Measurements from ENCODE around the gene MAP1LC3A. TPM values are rescaled to one million over a fixed set of nuclear protein-coding genes. Genes with fewer than 3 reads are reported as not detected.

Gene MAP1LC3A
- total RNA-seq, 2 experiments from 2014 or later = 0.92 to 1.0 TPM

DNA sequence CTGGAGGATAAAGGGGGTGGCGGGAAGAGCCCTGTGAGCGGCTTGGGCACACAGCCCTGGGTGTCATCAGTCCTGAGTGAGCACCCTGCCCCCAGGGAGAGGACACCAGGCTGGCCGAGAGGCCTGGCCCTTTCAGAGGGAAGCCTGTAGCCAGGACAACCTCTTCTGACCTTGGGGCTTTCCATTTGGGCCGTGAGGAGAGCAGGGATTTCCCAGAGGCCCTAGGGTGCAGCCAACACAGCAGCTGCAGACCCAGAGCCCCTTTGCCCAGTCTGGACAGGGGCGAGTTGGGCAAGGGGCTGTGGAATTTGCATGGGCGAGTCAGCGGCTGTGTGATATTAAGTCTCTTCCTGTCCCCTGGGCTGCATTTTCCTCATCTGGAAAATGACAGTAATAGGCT is 6.3 kb downstream of the MAP1LC3A start:
- Mint-ChIP-seq H3K4me1 (ENCODE audit: low read depth) (no peaks in the 10 kb centered on the region), H3K27me3 (no peaks in the 10 kb centered on the region), H3K36me3 (ENCODE audit: low read depth) (no peaks in the 10 kb centered on the region), H3K4me3 (no peak overlapping the region), H3K9me3 (no peaks in the 10 kb centered on the region), H3K27ac (peak overlapping the region; percentile 13)
- TF ChIP-seq, protein P1, sequence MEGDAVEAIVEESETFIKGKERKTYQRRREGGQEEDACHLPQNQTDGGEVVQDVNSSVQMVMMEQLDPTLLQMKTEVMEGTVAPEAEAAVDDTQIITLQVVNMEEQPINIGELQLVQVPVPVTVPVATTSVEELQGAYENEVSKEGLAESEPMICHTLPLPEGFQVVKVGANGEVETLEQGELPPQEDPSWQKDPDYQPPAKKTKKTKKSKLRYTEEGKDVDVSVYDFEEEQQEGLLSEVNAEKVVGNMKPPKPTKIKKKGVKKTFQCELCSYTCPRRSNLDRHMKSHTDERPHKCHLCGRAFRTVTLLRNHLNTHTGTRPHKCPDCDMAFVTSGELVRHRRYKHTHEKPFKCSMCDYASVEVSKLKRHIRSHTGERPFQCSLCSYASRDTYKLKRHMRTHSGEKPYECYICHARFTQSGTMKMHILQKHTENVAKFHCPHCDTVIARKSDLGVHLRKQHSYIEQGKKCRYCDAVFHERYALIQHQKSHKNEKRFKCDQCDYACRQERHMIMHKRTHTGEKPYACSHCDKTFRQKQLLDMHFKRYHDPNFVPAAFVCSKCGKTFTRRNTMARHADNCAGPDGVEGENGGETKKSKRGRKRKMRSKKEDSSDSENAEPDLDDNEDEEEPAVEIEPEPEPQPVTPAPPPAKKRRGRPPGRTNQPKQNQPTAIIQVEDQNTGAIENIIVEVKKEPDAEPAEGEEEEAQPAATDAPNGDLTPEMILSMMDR (IDR thresholded peaks at IDR 0.05) = no peak
- ChIA-PET CTCF (interaction anchor here (1.3 kb wide), 1 partner anchor 252 kb away, joined by 3 read pairs; no protein-coding TSS in a partner anchor), POLR2A (no interaction called here)
- intact Hi-C loops (cut with micrococcal nuclease) = no loop called here
- DNase-seq (no peak), ATAC-seq (no peak)

GRCh38 chr20:34566978-34567891 is 8.7 kb downstream of the MAP1LC3A start:
- intact Hi-C loops (cut with micrococcal nuclease) = no loop called here
- Mint-ChIP-seq H3K36me3 (ENCODE audit: low read depth) (peaks cover 9% of the 10 kb centered on the region), H3K4me3 (no peak overlapping the region), H3K27ac (no peak overlapping the region), H3K4me1 (ENCODE audit: low read depth) (peaks cover 10% of the 10 kb centered on the region), H3K27me3 (no peaks in the 10 kb centered on the region), H3K9me3 (no peaks in the 10 kb centered on the region)
- TF ChIP-seq, protein P1 (IDR thresholded peaks at IDR 0.05) = no peak
- ATAC-seq (no peak), DNase-seq (no peak)
- ChIA-PET POLR2A (interaction anchor here (0.7 kb wide), 1 partner anchor 138 kb away, joined by 3 read pairs; no protein-coding TSS in a partner anchor), CTCF (no interaction called here)

GRCh38 chr20:34567892-34568865 is 9.7 kb downstream of the MAP1LC3A start:
- Mint-ChIP-seq H3K36me3 (ENCODE audit: low read depth) (peaks cover 9% of the 10 kb centered on the region), H3K9me3 (no peaks in the 10 kb centered on the region), H3K4me1 (ENCODE audit: low read depth) (peaks cover 10% of the 10 kb centered on the region), H3K27ac (no peak overlapping the region), H3K4me3 (no peak overlapping the region), H3K27me3 (no peaks in the 10 kb centered on the region)
- intact Hi-C loops (cut with micrococcal nuclease) = no loop called here
- ChIA-PET CTCF (interaction anchor here (1.7 kb wide), 1 partner anchor 140 kb away, joined by 4 read pairs; no protein-coding TSS in a partner anchor), POLR2A (interaction anchor here (0.7 kb wide), 1 partner anchor 137 kb away, joined by 3 read pairs; no protein-coding TSS in a partner anchor)
- no peak for ATAC-seq
- no peak for DNase-seq
- TF ChIP-seq, protein P1 (IDR thresholded peaks at IDR 0.05) = no peak

GRCh38 chr20:34569598-34569997 is 11.1 kb downstream of the MAP1LC3A start:
- ATAC-seq (no peak), DNase-seq (no peak)
- ChIA-PET CTCF (interaction anchor here (0.6 to 1.7 kb wide), 3 partner anchors 31 to 138 kb away, joined by 3 to 6 read pairs (median 4); no protein-coding TSS in a partner anchor), POLR2A (no interaction called here)
- Mint-ChIP-seq H3K27ac (no peak overlapping the region), H3K4me3 (no peak overlapping the region), H3K9me3 (no peaks in the 10 kb centered on the region), H3K4me1 (ENCODE audit: low read depth) (peaks cover 10% of the 10 kb centered on the region), H3K36me3 (ENCODE audit: low read depth) (peaks cover 12% of the 10 kb centered on the region), H3K27me3 (no peaks in the 10 kb centered on the region)
- intact Hi-C loops (cut with micrococcal nuclease) = no loop called here
- TF ChIP-seq, protein P1 (IDR thresholded peaks at IDR 0.05) = no peak

Measured in activated CD8-positive, alpha-beta T cell treated with anti-CD3 and anti-CD28 coated beads for 36 hours (primary cell).